H1 (cell line): Measurements from ENCODE around the gene GPA33. TPM values are rescaled to one million over a fixed set of nuclear protein-coding genes. Genes with fewer than 3 reads are reported as not detected.

Experiments
- ASH2L ChIP-seq: fragments of 200-600, 300-600 bp; sonication (generic); IDR thresholded peaks from one replicate; pipeline ENCODE4 v1.7.1; 2017; ENCODE audit warnings: low read length
- BRCA1 ChIP-seq: IDR thresholded peaks from 2 replicates; pipeline ENCODE4 v1.6.1; 2012; ENCODE audit warnings: low read depth, low read length, improper control_type of control experiment
- CHD1 ChIP-seq: IDR thresholded peaks from 2 replicates; pipeline ENCODE4 v1.6.1; 2012; ENCODE audit warnings: low read depth, low read length, improper control_type of control experiment
- CHD7 ChIP-seq: fragments of 300-600 bp; sonication (generic); IDR thresholded peaks from 2 replicates; pipeline ENCODE4 v1.7.1; 2012; ENCODE audit warnings: low read length, moderate library complexity, mild to moderate bottlenecking, inconsistent platforms; ENCODE audit not compliant: insufficient replicate concordance
- CREB1 ChIP-seq: IDR thresholded peaks from 2 replicates; pipeline ENCODE4 v1.6.1; 2012; ENCODE audit warnings: inconsistent platforms
- EGR1 ChIP-seq: IDR thresholded peaks from 2 replicates; pipeline ENCODE4 v1.6.1; 2011; ENCODE audit warnings: low read depth, low read length, borderline replicate concordance
- RBBP5 ChIP-seq: IDR thresholded peaks from 2 replicates; pipeline ENCODE4 v1.7.1; 2012; ENCODE audit warnings: low read depth, mild to moderate bottlenecking, inconsistent platforms, low read length, moderate library complexity, borderline replicate concordance
- SP1 ChIP-seq: IDR thresholded peaks from 2 replicates; pipeline ENCODE4 v1.6.1; 2011; ENCODE audit warnings: low read depth, low read length
- TBP ChIP-seq: IDR thresholded peaks from 2 replicates; pipeline ENCODE4 v1.6.1; 2011; ENCODE audit warnings: low read depth, low read length, improper control_type of control experiment
- TEAD4 ChIP-seq: IDR thresholded peaks from 2 replicates; pipeline ENCODE4 v1.6.1; 2012; ENCODE audit warnings: low read depth, low read length, inconsistent platforms, mixed read lengths
- USF2 ChIP-seq: IDR thresholded peaks from 2 replicates; pipeline ENCODE4 v1.6.1; 2011; ENCODE audit warnings: low read length, improper control_type of control experiment
- ZNF274 ChIP-seq: IDR thresholded peaks from 2 replicates; pipeline ENCODE4 v1.7.0; 2012; ENCODE audit warnings: low read length, borderline replicate concordance; ENCODE audit errors: extremely low read depth
- polyA plus RNA-seq, 7 experiments: library from polyadenylated mRNA; depleted of rRNA in 3 of 7; stranded (reverse) in 5 of 7; unstranded in 2 of 7; fragments of >200 nt in 5 of 7; fragments of 200-250 nt in 2 of 7; gene quantifications; 1 replicate in 5 of 7; 2 replicates in 1 of 7; 4 replicates in 1 of 7; pipeline versions ENCODE4 v1.2.1 to v1.2.3, GENCODE V29; 2011 to 2013; ENCODE audit warnings: missing spikeins in 2 of 7, mixed read lengths in 2 of 7
- total RNA-seq: library from RNA; stranded (reverse); fragmentation: NEBNext Ultra II Directional; extraction: Animal tissue kit (Norgen Biotek cat#: 25700); gene quantifications from 2 replicates; pipeline ENCODE4 v1.2.1, GENCODE V29; 2021

The GPA33 gene
- total and polyA plus RNA-seq, 2 of the 8 experiments (the other 6 are each of a cell fraction or from before 2014, with no cell fraction given) = 0.19 to 0.67 TPM

GRCh38 chr1:167071286-167071685 lies 18.9 kb downstream of the GPA33 start (continued):
- TF ChIP-seq CHD7 (no peak), TEAD4 (no peak), BRCA1 (no peak), RBBP5 (no peak), ZNF274 (no peak), ASH2L (no peak), USF2 (no peak), TBP (no peak), EGR1 (no peak), CHD1 (no peak), CREB1 (no peak), SP1 (no peak)
